Spleen (tissue), 7 donors: ENCODE results near the gene TPSD1.
"Not testable (repeated sequence)": the region's sequence is repeated elsewhere in the genome, so short reads cannot be mapped to it uniquely, and the experiment has no call there.

Source experiments
- POLR2A ChIP-seq, 3 donors: fragments of 450-650 bp; IDR thresholded peaks; one replicate each; pipeline ENCODE4 v1.5.1; 2017; ENCODE audit warnings: antibody characterized with exemption in 3 of 3, mild to moderate bottlenecking in 1 of 3
- POLR2AphosphoS5 ChIP-seq, 3 donors: sonication (generic); formaldehyde crosslinking; IDR thresholded peaks; one replicate each; pipeline ENCODE4 v1.5.1; 2017; ENCODE audit warnings: antibody characterized with exemption in 3 of 3
- TF ChIP-seq, protein P1 (sequence below), 11 experiments: fragments of 200-600 bp in 7 of 11; fragments of 450-650 bp in 4 of 11; sonication (generic) in 4 of 11; IDR thresholded peaks in 8 of 11; conservative IDR thresholded peaks in 3 of 11; 1 replicate in 7 of 11; 2 replicates in 4 of 11; pipeline versions ENCODE4 v1.4.0 to v1.8.0; 2016 to 2021; ENCODE audit warnings: antibody characterized with exemption in 11 of 11, inconsistent platforms in 4 of 11, mild to moderate bottlenecking in 1 of 11
- donor health status: DM: no; HTN: no; CAD: no; lungs with moderate emphysema.
- donor health status: DM: no; HTN: no; CAD: no.
- donor health status: DM: no; HTN: no; CAD: no.

DNA sequence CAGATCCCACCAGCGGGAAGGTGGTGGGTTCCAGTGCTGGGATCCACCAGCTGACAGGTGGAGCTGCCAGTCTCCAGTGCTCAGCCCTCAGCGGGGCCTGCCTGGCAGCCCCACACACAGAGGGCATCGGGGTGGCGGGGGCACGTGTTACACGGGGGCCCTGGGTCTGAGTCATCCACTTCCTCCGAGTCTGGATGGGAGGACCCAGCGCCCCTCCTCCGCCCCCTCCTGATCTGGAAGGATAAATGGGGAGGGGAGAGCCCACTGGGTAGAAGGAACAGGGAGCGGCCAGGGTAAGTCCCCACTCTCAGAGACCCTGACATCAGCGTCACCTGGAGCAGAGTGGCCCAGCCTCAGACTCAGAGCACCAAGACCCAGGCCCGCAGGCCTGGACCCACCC lies 15.4 kb upstream of the TPSD1 start, which contains the start of gene TPSAB1:
- TF ChIP-seq, protein P1, sequence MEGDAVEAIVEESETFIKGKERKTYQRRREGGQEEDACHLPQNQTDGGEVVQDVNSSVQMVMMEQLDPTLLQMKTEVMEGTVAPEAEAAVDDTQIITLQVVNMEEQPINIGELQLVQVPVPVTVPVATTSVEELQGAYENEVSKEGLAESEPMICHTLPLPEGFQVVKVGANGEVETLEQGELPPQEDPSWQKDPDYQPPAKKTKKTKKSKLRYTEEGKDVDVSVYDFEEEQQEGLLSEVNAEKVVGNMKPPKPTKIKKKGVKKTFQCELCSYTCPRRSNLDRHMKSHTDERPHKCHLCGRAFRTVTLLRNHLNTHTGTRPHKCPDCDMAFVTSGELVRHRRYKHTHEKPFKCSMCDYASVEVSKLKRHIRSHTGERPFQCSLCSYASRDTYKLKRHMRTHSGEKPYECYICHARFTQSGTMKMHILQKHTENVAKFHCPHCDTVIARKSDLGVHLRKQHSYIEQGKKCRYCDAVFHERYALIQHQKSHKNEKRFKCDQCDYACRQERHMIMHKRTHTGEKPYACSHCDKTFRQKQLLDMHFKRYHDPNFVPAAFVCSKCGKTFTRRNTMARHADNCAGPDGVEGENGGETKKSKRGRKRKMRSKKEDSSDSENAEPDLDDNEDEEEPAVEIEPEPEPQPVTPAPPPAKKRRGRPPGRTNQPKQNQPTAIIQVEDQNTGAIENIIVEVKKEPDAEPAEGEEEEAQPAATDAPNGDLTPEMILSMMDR (IDR thresholded peaks at IDR 0.05 in 8 of 11, conservative IDR thresholded peaks at IDR 0.05 in 3 of 11), result not testable (repeated sequence)
- not testable (repeated sequence) for TF ChIP-seq POLR2A, POLR2AphosphoS5 (IDR thresholded peaks at IDR 0.05)
